ENCODE measurements around the gene FAM89A. TPM values are rescaled to one million over a fixed set of nuclear protein-coding genes. Genes with fewer than 3 reads are reported as not detected.

Gene FAM89A
- total and polyA plus RNA-seq, 2 donors (not counting 3 experiments of a cell fraction or from before 2014, with no cell fraction given), result 21.0 to 24.0 TPM

DNA sequence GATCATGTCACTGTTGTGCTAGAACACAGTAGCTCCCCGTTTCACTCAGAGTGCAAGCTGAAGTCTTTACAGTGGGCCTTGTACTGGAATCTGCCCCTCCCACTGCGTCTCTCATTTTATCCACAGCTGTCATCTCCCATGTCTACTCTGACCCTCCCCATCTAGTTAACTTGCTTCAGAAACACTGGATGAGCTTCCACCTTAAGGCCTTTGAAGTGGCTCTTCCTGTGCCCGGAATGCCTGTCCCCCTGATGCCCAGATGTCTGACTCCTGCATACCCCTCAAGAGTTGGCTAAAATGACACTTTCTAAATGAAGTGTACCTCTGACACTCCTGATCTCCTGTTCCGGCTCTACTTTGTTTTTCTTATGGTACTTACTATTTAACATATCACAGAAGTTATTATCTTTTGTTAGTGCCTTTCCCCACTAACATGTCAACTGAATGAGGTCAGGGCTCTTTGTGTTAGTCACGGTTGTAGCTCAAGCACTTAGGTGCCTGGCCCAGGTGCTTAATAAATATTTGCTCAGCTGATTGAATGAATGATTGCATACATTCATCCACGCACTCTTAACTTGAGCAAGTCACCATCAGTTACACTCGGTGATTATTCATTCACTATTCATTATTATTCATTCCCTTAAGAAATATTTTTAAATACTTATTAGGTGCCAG is 47.8 kb downstream of the FAM89A start:
- no peaks in the 10 kb centered on the region for H3K9me3 ChIP-seq (replicated peaks; ENCODE audit: control insufficient read depth, insufficient read depth, low read length)
- H3K27ac ChIP-seq (ENCODE audit: insufficient read depth, low read depth, low read length), result no peak overlapping the region
- H3K27me3 ChIP-seq (ENCODE audit: control insufficient read depth in 2 of 2, insufficient read depth in 2 of 2, low read length in 2 of 2), result no peaks in the 10 kb centered on the region
- FAIRE-seq (no peak), DNase-seq (ENCODE audit: low read depth, low spot score) (no peak)
- no peak overlapping the region for H3K4me3 ChIP-seq (replicated peaks in 1 of 3; ENCODE audit: insufficient read depth in 1 of 3, low read depth in 1 of 3, low read length in 3 of 3)
- BruUV-seq (replicated peaks), result no TSS peak
- no peaks in the 10 kb centered on the region for H3K9me1 ChIP-seq (replicated peaks; ENCODE audit: control insufficient read depth, extremely low read depth, insufficient read depth, low read length)
- ChIA-PET CTCF (no interaction called here), POLR2A (no interaction called here)
- H3K4me2 ChIP-seq (ENCODE audit: insufficient read depth, low read length), result no peak overlapping the region
- no peak overlapping the region for H3K9ac ChIP-seq (replicated peaks; ENCODE audit: extremely low read depth, insufficient read depth, low read length)
- H3K36me3 ChIP-seq (ENCODE audit: control insufficient read depth in 2 of 2, extremely low read depth in 1 of 2, insufficient read depth in 2 of 2, low read length in 2 of 2), result peaks cover 2 to 11% of the 10 kb centered on the region in 2 experiments
- no peak for TF ChIP-seq FOS (IDR thresholded peaks at IDR 0.05; ENCODE audit: borderline replicate concordance, insufficient read depth, low read length)
- TF ChIP-seq, protein P1, sequence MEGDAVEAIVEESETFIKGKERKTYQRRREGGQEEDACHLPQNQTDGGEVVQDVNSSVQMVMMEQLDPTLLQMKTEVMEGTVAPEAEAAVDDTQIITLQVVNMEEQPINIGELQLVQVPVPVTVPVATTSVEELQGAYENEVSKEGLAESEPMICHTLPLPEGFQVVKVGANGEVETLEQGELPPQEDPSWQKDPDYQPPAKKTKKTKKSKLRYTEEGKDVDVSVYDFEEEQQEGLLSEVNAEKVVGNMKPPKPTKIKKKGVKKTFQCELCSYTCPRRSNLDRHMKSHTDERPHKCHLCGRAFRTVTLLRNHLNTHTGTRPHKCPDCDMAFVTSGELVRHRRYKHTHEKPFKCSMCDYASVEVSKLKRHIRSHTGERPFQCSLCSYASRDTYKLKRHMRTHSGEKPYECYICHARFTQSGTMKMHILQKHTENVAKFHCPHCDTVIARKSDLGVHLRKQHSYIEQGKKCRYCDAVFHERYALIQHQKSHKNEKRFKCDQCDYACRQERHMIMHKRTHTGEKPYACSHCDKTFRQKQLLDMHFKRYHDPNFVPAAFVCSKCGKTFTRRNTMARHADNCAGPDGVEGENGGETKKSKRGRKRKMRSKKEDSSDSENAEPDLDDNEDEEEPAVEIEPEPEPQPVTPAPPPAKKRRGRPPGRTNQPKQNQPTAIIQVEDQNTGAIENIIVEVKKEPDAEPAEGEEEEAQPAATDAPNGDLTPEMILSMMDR (IDR thresholded peaks at IDR 0.05; ENCODE audit: extremely low read depth in 1 of 2, insufficient read depth in 1 of 2, low read depth in 1 of 2, low read length in 2 of 2), result no peak
- TF ChIP-seq GATA2 (IDR thresholded peaks at IDR 0.05; ENCODE audit: insufficient read depth, insufficient read length, low read depth, low read length), result no peak
- TF ChIP-seq EZH2 (IDR thresholded peaks at IDR 0.05; ENCODE audit: borderline replicate concordance, low read depth, low read length, severe bottlenecking), result no peak
- TF ChIP-seq POLR2A (IDR thresholded peaks at IDR 0.05; ENCODE audit: low read depth, low read length), result no peak
- no peak for TF ChIP-seq MYC (IDR thresholded peaks at IDR 0.05; ENCODE audit: low read depth, low read length)
- no peak for TF ChIP-seq JUN (IDR thresholded peaks at IDR 0.05; ENCODE audit: borderline replicate concordance, insufficient read depth, insufficient read length, low read depth)
- TF ChIP-seq, protein P2, sequence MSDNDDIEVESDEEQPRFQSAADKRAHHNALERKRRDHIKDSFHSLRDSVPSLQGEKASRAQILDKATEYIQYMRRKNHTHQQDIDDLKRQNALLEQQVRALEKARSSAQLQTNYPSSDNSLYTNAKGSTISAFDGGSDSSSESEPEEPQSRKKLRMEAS (IDR thresholded peaks at IDR 0.05; ENCODE audit: insufficient read depth, insufficient read length), result no peak
- TF ChIP-seq POLR2AphosphoS5 (IDR thresholded peaks at IDR 0.05; ENCODE audit: insufficient read depth, low read depth, low read length), result no peak
- H4K20me1 ChIP-seq (replicated peaks; ENCODE audit: control insufficient read depth, extremely low read depth, insufficient read depth, low read length), result no peaks in the 10 kb centered on the region
- no peak overlapping the region for H2AFZ ChIP-seq (ENCODE audit: low read depth, low read length)
- dilution Hi-C loops (cut with MboI; ENCODE audit: extremely low pct_ligation_motif_present, low sequenced_read_pairs) (no loop called here), intact Hi-C loops (cut with micrococcal nuclease) (no loop called here)
- no peaks in the 10 kb centered on the region for H3K4me1 ChIP-seq (ENCODE audit: control insufficient read depth, extremely low read depth, insufficient read depth, low read length)
- no peaks in the 10 kb centered on the region for H3K79me2 ChIP-seq (ENCODE audit: control insufficient read depth, insufficient read depth, low read length)

Measured in endothelial cell of umbilical vein (primary cell).